Thoracic aorta (tissue), 2 donors: ENCODE results near the gene USP6NL. TPM values are rescaled to one million over a fixed set of nuclear protein-coding genes. Genes with fewer than 3 reads are reported as not detected.

ENCODE experiments used
- ATAC-seq: fragments of 150-250 bp; one replicate; pipeline ENCODE4 v1.8.0; 2017; ENCODE audit warnings: low read depth; ENCODE audit not compliant: insufficient number of reproducible peaks, low FRiP score
- DNase-seq: peaks from one replicate; pipeline ENCODE4 v3.0.0-alpha.2; 2020; ENCODE audit warnings: low spot score
- H3K27ac ChIP-seq, 2 donors: fragments of 200-600 bp; sonication (generic); 1 replicate in 1 of 2; 2 replicates in 1 of 2; pipeline ENCODE4 v1.5.1; 2016; ENCODE audit warnings: mild to moderate bottlenecking in 2 of 2, moderate library complexity in 2 of 2
- H3K27me3 ChIP-seq: fragments of 200-600 bp; sonication (generic); replicated peaks from 2 replicates; pipeline ENCODE4 v1.6.0; 2016; ENCODE audit warnings: mild to moderate bottlenecking; ENCODE audit not compliant: insufficient read depth
- H3K36me3 ChIP-seq: fragments of 200-600 bp; sonication (generic); one replicate; pipeline ENCODE4 v1.5.1; 2016
- H3K4me1 ChIP-seq, 2 donors: fragments of 200-600 bp; sonication (generic); 1 replicate in 1 of 2; 2 replicates in 1 of 2; pipeline versions ENCODE4 v1.5.1 to v1.6.0; 2016; ENCODE audit warnings: low read depth in 2 of 2, mild to moderate bottlenecking in 1 of 2; ENCODE audit not compliant: control insufficient read depth in 1 of 2
- H3K4me3 ChIP-seq: fragments of 200-600 bp; sonication (generic); 2 replicates; pipeline ENCODE4 v1.5.1; 2016; ENCODE audit warnings: mild to moderate bottlenecking
- H3K9me3 ChIP-seq: fragments of 200-600 bp; sonication (generic); 2 replicates; pipeline ENCODE4 v1.5.1; 2016
- CTCF ChIP-seq: fragments of 200-600 bp; sonication (generic); IDR thresholded peaks from one replicate; pipeline ENCODE4 v1.5.1; 2019; ENCODE audit warnings: antibody characterized with exemption
- total RNA-seq, 2 donors: library from RNA; depleted of rRNA; stranded (reverse); fragments of >200 nt; gene quantifications; one replicate each; pipeline versions ENCODE4 v1.1.0 to v1.2.3, GENCODE V29; 2016

The USP6NL gene
- total RNA-seq, 2 donors from 2014 or later = 9.5 to 15.0 TPM

GRCh38 chr10:11454958-11455566 lies 156.4 kb downstream of the USP6NL start:
- DNase-seq (no peak), ATAC-seq (no peak)
- TF ChIP-seq CTCF = no peak
- H3K36me3 ChIP-seq = no peaks in the 10 kb centered on the region
- no peak overlapping the region for H3K27ac ChIP-seq
- no peaks in the 10 kb centered on the region for H3K9me3 ChIP-seq
- no peaks in the 10 kb centered on the region for H3K4me1 ChIP-seq
- no peaks in the 10 kb centered on the region for H3K27me3 ChIP-seq
- H3K4me3 ChIP-seq = no peak overlapping the region

GRCh38 chr10:11454160-11454559 lies 157.3 kb downstream of the USP6NL start:
- no peaks in the 10 kb centered on the region for H3K36me3 ChIP-seq
- DNase-seq (no peak), ATAC-seq (no peak)
- H3K4me3 ChIP-seq = no peak overlapping the region
- H3K27ac ChIP-seq = no peak overlapping the region
- no peaks in the 10 kb centered on the region for H3K27me3 ChIP-seq
- no peak for TF ChIP-seq CTCF
- H3K9me3 ChIP-seq = no peaks in the 10 kb centered on the region
- no peaks in the 10 kb centered on the region for H3K4me1 ChIP-seq

GRCh38 chr10:11451640-11452260 lies 159.7 kb downstream of the USP6NL start:
- no peak for ATAC-seq
- Histone ChIP-seq H3K36me3 (no peaks in the 10 kb centered on the region), H3K4me1 (no peaks in the 10 kb centered on the region), H3K4me3 (no peak overlapping the region), H3K27ac (no peak overlapping the region), H3K27me3 (no peaks in the 10 kb centered on the region), H3K9me3 (no peaks in the 10 kb centered on the region)
- TF ChIP-seq CTCF = no peak
- no peak for DNase-seq

- Histone ChIP-seq H3K27me3 (no peaks in the 10 kb centered on the region), H3K4me1 (no peaks in the 10 kb centered on the region), H3K9me3 (no peaks in the 10 kb centered on the region), H3K4me3 (no peak overlapping the region), H3K36me3 (no peaks in the 10 kb centered on the region), H3K27ac (no peak overlapping the region)
- DNase-seq = no peak
- no peak for ATAC-seq
- no peak for TF ChIP-seq CTCF
These were observed 161.0 kb downstream of the USP6NL start for GRCh38 chr10:11450427-11450826.

DNA sequence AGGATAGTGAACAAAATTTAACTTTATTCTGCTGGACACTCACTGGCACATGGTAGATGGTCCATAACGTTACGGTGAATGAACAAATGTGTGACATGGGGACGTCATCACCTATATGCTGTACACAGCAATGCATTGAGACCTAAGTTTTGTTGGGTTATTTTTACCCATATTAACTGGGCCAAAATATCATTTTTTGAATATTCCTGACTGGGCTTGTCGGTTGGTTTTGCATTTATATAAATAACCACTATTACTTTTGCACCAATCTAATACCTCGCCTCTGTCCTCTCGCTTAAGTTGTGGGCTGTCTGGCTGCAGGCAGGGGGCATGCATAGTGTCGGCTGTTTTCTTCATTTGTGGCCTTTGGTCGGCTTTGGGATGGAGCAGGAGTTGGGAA lies 161.7 kb downstream of the USP6NL start:
- DNase-seq = no peak
- ATAC-seq = no peak
- no peak overlapping the region for H3K4me3 ChIP-seq

More for the DNA sequence above, 161.7 kb downstream of the USP6NL start:
- H3K36me3 ChIP-seq = no peaks in the 10 kb centered on the region
- no peaks in the 10 kb centered on the region for H3K4me1 ChIP-seq
- no peaks in the 10 kb centered on the region for H3K27me3 ChIP-seq
- TF ChIP-seq CTCF = no peak
- H3K9me3 ChIP-seq = no peaks in the 10 kb centered on the region
- no peak overlapping the region for H3K27ac ChIP-seq
